ENCODE data around the gene GPATCH1. TPM values are rescaled to one million over a fixed set of nuclear protein-coding genes. Genes with fewer than 3 reads are reported as not detected.

The GPATCH1 gene
- total and polyA plus RNA-seq, 9 of the 15 experiments (the other 6 are each of a cell fraction or from before 2014, with no cell fraction given), result 3.7 to 9.7 (median 7.7) TPM

DNA sequence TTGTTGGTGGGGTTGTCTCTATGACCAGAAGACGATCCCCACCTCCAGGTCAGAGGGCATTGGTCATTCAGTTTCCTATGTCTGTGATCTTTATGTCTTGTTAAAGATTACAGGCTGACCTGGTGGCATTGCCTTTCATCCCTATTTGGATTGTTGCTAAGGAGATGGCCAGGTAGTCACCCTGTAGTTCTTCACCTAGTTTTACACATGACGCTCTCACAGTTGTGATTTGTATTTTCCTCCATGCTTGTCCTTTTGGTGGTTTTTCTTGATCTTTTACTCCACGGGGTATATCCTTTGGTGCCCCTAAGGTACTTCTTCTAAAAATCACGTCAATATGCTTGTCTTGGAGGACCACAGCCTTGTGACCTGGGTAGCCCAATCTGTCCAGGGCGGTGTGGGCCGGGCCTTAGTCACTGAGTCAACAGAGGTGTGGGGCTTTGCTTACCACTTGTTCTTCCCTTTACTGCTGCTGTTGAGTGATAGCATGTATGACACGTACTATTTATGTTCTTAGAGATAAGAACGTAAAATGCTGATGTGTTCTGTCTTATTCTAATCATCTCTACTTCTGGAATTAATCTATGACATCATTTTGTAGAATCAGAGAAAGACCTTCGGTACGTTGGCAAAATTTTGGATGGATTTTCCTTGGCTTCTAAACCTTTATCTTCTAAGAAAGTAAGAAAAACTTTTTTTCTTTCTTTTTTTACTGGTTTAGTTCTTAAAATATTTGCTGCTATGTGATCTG is 20.1 kb downstream of the GPATCH1 start (continued):
- TF ChIP-seq E2F6 (IDR thresholded peaks at IDR 0.05; ENCODE audit: borderline replicate concordance in 1 of 2, extremely low read depth in 1 of 2, insufficient read depth in 1 of 2, insufficient read length in 1 of 2, low read depth in 1 of 2, low read length in 1 of 2, poor library complexity in 1 of 2, severe bottlenecking in 1 of 2), result no peak
- TF ChIP-seq BRCA1 (IDR thresholded peaks at IDR 0.05), result no peak
- TF ChIP-seq BRCA1 (CRISPR knock-in tag; IDR thresholded peaks at IDR 0.05), result no peak
- TF ChIP-seq HNRNPH1 (optimal IDR thresholded peaks at IDR 0.05; ENCODE audit: low read depth, low read length), result no peak
- no peak for TF ChIP-seq E2F4 (CRISPR knock-in tag; IDR thresholded peaks at IDR 0.05; ENCODE audit: low read depth)
- peak; percentile 54 for TF ChIP-seq EGR1 (conservative IDR thresholded peaks at IDR 0.05)
- TF ChIP-seq, protein P1, sequence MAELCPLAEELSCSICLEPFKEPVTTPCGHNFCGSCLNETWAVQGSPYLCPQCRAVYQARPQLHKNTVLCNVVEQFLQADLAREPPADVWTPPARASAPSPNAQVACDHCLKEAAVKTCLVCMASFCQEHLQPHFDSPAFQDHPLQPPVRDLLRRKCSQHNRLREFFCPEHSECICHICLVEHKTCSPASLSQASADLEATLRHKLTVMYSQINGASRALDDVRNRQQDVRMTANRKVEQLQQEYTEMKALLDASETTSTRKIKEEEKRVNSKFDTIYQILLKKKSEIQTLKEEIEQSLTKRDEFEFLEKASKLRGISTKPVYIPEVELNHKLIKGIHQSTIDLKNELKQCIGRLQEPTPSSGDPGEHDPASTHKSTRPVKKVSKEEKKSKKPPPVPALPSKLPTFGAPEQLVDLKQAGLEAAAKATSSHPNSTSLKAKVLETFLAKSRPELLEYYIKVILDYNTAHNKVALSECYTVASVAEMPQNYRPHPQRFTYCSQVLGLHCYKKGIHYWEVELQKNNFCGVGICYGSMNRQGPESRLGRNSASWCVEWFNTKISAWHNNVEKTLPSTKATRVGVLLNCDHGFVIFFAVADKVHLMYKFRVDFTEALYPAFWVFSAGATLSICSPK (IDR thresholded peaks at IDR 0.05; ENCODE audit: borderline replicate concordance), result no peak
- TF ChIP-seq ZNF79 (CRISPR knock-in tag; IDR thresholded peaks at IDR 0.05; ENCODE audit: low read depth), result no peak
- TF ChIP-seq ZBTB34 (CRISPR knock-in tag; IDR thresholded peaks at IDR 0.05), result no peak
- no peak for TF ChIP-seq POLR2AphosphoS2 (IDR thresholded peaks at IDR 0.05; ENCODE audit: low read length)
- no peak for TF ChIP-seq EHMT2 (IDR thresholded peaks at IDR 0.05)
- TF ChIP-seq, protein P2, sequence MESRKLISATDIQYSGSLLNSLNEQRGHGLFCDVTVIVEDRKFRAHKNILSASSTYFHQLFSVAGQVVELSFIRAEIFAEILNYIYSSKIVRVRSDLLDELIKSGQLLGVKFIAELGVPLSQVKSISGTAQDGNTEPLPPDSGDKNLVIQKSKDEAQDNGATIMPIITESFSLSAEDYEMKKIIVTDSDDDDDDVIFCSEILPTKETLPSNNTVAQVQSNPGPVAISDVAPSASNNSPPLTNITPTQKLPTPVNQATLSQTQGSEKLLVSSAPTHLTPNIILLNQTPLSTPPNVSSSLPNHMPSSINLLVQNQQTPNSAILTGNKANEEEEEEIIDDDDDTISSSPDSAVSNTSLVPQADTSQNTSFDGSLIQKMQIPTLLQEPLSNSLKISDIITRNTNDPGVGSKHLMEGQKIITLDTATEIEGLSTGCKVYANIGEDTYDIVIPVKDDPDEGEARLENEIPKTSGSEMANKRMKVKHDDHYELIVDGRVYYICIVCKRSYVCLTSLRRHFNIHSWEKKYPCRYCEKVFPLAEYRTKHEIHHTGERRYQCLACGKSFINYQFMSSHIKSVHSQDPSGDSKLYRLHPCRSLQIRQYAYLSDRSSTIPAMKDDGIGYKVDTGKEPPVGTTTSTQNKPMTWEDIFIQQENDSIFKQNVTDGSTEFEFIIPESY (CRISPR knock-in tag; IDR thresholded peaks at IDR 0.05), result no peak
- no peak for TF ChIP-seq SAP30 (IDR thresholded peaks at IDR 0.05; ENCODE audit: borderline replicate concordance, insufficient read depth, low read depth, low read length, poor library complexity, severe bottlenecking)
- TF ChIP-seq ETS2 (tag; IDR thresholded peaks at IDR 0.05; ENCODE audit: borderline replicate concordance, poor library complexity, severe bottlenecking), result no peak
- TF ChIP-seq ZNF766 (CRISPR knock-in tag; conservative IDR thresholded peaks at IDR 0.05), result peak; percentile 55; the same call in 1 of the 2 replicates

Data from K562 (cell line).